ENCODE data around the gene MAMLD1.

MAMLD1 gene

GRCh38 chrX:150509703-150510102 is 146.6 kb downstream of the MAMLD1 start:
- H3K23ac ChIP-seq (ENCODE audit: low read length): no peak overlapping the region
- H2AK5ac ChIP-seq (ENCODE audit: low read length): no peak overlapping the region
- no CpG with 5 or more reads among the region's 5 CpGs for WGBS (ENCODE audit: extremely low coverage, insufficient coverage, low lambda C conversion rate)
- no peak overlapping the region for H3K4me3 ChIP-seq (ENCODE audit: low read length)
- H3K18ac ChIP-seq (ENCODE audit: low read length): no peak overlapping the region
- H3K27me3 ChIP-seq (ENCODE audit: insufficient read depth, low read length, poor library complexity): no peaks in the 10 kb centered on the region
- H3K27ac ChIP-seq (ENCODE audit: low read depth, low read length): no peak overlapping the region
- H4K8ac ChIP-seq (ENCODE audit: low read depth, low read length): no peak overlapping the region
- no peak for DNase-seq
- H2BK5ac ChIP-seq (ENCODE audit: low read length): no peak overlapping the region
- no peaks in the 10 kb centered on the region for H3K79me2 ChIP-seq (ENCODE audit: control insufficient read depth, insufficient read depth, low read length)
- H2BK120ac ChIP-seq (ENCODE audit: low read depth, low read length): no peak overlapping the region
- H3K4ac ChIP-seq (ENCODE audit: low read depth, low read length): no peak overlapping the region
- H3K9ac ChIP-seq (ENCODE audit: low read length): no peak overlapping the region
- no peak overlapping the region for H3K4me2 ChIP-seq (ENCODE audit: low read length)
- no peak overlapping the region for H2BK15ac ChIP-seq (replicated peaks; ENCODE audit: low read depth)
- no peaks in the 10 kb centered on the region for H3K79me1 ChIP-seq (ENCODE audit: low read length)
- no peak overlapping the region for H4K5ac ChIP-seq (ENCODE audit: low read length)
- H3K36me3 ChIP-seq (ENCODE audit: control insufficient read depth, insufficient read depth, low read length): no peaks in the 10 kb centered on the region
- peaks cover 7% of the 10 kb centered on the region for H3K4me1 ChIP-seq (ENCODE audit: control insufficient read depth, low read depth, low read length)
- no peak overlapping the region for H3K56ac ChIP-seq (ENCODE audit: low read length)

GRCh38 chrX:150512461-150512901 is 149.4 kb downstream of the MAMLD1 start:
- Histone ChIP-seq H3K79me2 (ENCODE audit: control insufficient read depth, insufficient read depth, low read length) (no peaks in the 10 kb centered on the region), H3K27ac (ENCODE audit: low read depth, low read length) (no peak overlapping the region), H2AK5ac (ENCODE audit: low read length) (no peak overlapping the region), H3K56ac (ENCODE audit: low read length) (no peak overlapping the region), H3K18ac (ENCODE audit: low read length) (no peak overlapping the region), H4K5ac (ENCODE audit: low read length) (no peak overlapping the region), H3K27me3 (ENCODE audit: insufficient read depth, low read length, poor library complexity) (no peaks in the 10 kb centered on the region), H2BK15ac (replicated peaks; ENCODE audit: low read depth) (no peak overlapping the region), H2BK120ac (ENCODE audit: low read depth, low read length) (no peak overlapping the region), H3K4me2 (ENCODE audit: low read length) (no peak overlapping the region), H3K79me1 (ENCODE audit: low read length) (no peaks in the 10 kb centered on the region), H3K4ac (ENCODE audit: low read depth, low read length) (no peak overlapping the region), H3K9ac (ENCODE audit: low read length) (no peak overlapping the region), H2BK5ac (ENCODE audit: low read length) (no peak overlapping the region), H4K8ac (ENCODE audit: low read depth, low read length) (no peak overlapping the region), H3K23ac (ENCODE audit: low read length) (no peak overlapping the region), H3K36me3 (ENCODE audit: control insufficient read depth, insufficient read depth, low read length) (no peaks in the 10 kb centered on the region), H3K4me3 (ENCODE audit: low read length) (no peak overlapping the region), H3K4me1 (ENCODE audit: control insufficient read depth, low read depth, low read length) (no peaks in the 10 kb centered on the region)
- no CpG with 5 or more reads among the region's 14 CpGs for WGBS (ENCODE audit: extremely low coverage, insufficient coverage, low lambda C conversion rate)
- no peak for DNase-seq

DNA sequence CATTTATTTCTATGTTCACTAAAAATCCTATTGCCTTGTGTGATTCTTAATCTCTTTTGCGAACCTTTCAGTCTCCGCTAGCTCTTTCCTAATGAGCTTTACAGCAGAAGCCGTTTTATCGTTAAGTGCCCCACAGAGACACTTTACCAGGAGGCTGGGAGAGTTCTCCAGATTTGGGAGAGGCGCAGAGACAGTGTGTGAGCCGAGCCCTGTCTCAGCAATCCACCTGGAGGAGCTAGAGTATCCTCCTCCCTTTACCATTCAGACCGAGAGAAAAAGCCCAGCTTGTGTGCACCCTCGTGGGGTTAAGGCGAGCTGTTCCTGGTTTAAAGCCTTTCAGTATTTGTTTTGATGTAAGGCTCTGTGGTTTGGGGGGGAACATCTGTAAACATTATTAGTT is 150.4 kb downstream of the MAMLD1 start:
- no peak overlapping the region for H3K23ac ChIP-seq (ENCODE audit: low read length)
- H3K9ac ChIP-seq (ENCODE audit: low read length): no peak overlapping the region
- H3K27ac ChIP-seq (ENCODE audit: low read depth, low read length): no peak overlapping the region
- H4K8ac ChIP-seq (ENCODE audit: low read depth, low read length): no peak overlapping the region
- H2BK5ac ChIP-seq (ENCODE audit: low read length): no peak overlapping the region
- DNase-seq: peak; percentile 23
- WGBS (ENCODE audit: extremely low coverage, insufficient coverage, low lambda C conversion rate): no CpG with 5 or more reads among the region's 9 CpGs
- H2AK5ac ChIP-seq (ENCODE audit: low read length): no peak overlapping the region
- H3K4me1 ChIP-seq (ENCODE audit: control insufficient read depth, low read depth, low read length): no peaks in the 10 kb centered on the region
- H2BK15ac ChIP-seq (replicated peaks; ENCODE audit: low read depth): no peak overlapping the region
- no peaks in the 10 kb centered on the region for H3K36me3 ChIP-seq (ENCODE audit: control insufficient read depth, insufficient read depth, low read length)
- H3K79me2 ChIP-seq (ENCODE audit: control insufficient read depth, insufficient read depth, low read length): no peaks in the 10 kb centered on the region
- H3K4me2 ChIP-seq (ENCODE audit: low read length): no peak overlapping the region
- no peak overlapping the region for H3K56ac ChIP-seq (ENCODE audit: low read length)
- no peak overlapping the region for H3K4me3 ChIP-seq (ENCODE audit: low read length)
- no peak overlapping the region for H2BK120ac ChIP-seq (ENCODE audit: low read depth, low read length)
- H3K4ac ChIP-seq (ENCODE audit: low read depth, low read length): no peak overlapping the region
- H3K79me1 ChIP-seq (ENCODE audit: low read length): no peaks in the 10 kb centered on the region
- H3K18ac ChIP-seq (ENCODE audit: low read length): no peak overlapping the region
- no peak overlapping the region for H4K5ac ChIP-seq (ENCODE audit: low read length)
- no peaks in the 10 kb centered on the region for H3K27me3 ChIP-seq (ENCODE audit: insufficient read depth, low read length, poor library complexity)

- H3K4me1 ChIP-seq (ENCODE audit: control insufficient read depth, low read depth, low read length): no peaks in the 10 kb centered on the region
- H3K79me2 ChIP-seq (ENCODE audit: control insufficient read depth, insufficient read depth, low read length): no peaks in the 10 kb centered on the region
- no peaks in the 10 kb centered on the region for H3K27me3 ChIP-seq (ENCODE audit: insufficient read depth, low read length, poor library complexity)
- no peaks in the 10 kb centered on the region for H3K36me3 ChIP-seq (ENCODE audit: control insufficient read depth, insufficient read depth, low read length)
- no peak overlapping the region for H3K27ac ChIP-seq (ENCODE audit: low read depth, low read length)
- H3K23ac ChIP-seq (ENCODE audit: low read length): no peak overlapping the region
- no peak overlapping the region for H2BK5ac ChIP-seq (ENCODE audit: low read length)
- no peak overlapping the region for H4K8ac ChIP-seq (ENCODE audit: low read depth, low read length)
- H2BK120ac ChIP-seq (ENCODE audit: low read depth, low read length): no peak overlapping the region
- H3K4me3 ChIP-seq (ENCODE audit: low read length): no peak overlapping the region
- H3K9ac ChIP-seq (ENCODE audit: low read length): no peak overlapping the region
- no peaks in the 10 kb centered on the region for H3K79me1 ChIP-seq (ENCODE audit: low read length)
- H3K4ac ChIP-seq (ENCODE audit: low read depth, low read length): no peak overlapping the region
- WGBS (ENCODE audit: extremely low coverage, insufficient coverage, low lambda C conversion rate): no CpG with 5 or more reads among the region's 4 CpGs
- no peak for DNase-seq
- no peak overlapping the region for H2BK15ac ChIP-seq (replicated peaks; ENCODE audit: low read depth)
- no peak overlapping the region for H3K56ac ChIP-seq (ENCODE audit: low read length)
- H3K18ac ChIP-seq (ENCODE audit: low read length): no peak overlapping the region
- no peak overlapping the region for H2AK5ac ChIP-seq (ENCODE audit: low read length)
- no peak overlapping the region for H4K5ac ChIP-seq (ENCODE audit: low read length)
- H3K4me2 ChIP-seq (ENCODE audit: low read length): no peak overlapping the region
Measured at GRCh38 chrX:150514462-150514861, 151.3 kb downstream of the MAMLD1 start.

DNA sequence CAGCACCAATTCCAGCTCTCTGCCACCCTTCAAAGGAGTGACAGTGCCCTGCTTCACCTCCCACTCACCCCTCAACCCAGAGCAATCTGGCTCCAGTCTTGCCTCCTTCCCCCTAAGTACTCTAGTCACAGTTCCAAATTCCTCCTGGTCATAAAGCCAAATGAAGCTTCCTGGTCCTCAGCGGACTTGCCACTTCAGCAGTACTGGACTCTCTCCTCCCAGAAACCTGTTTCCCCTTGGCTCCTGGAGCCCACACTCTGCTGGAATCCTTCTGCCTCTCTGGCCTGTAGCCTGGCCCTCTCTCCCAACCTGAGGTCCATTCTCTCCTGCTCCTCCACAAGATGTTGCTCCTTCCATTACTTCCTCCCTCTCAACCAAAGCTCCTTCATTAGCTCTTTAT is 152.7 kb downstream of the MAMLD1 start:
- H3K4me1 ChIP-seq (ENCODE audit: control insufficient read depth, low read depth, low read length): no peaks in the 10 kb centered on the region
- no peak overlapping the region for H2AK5ac ChIP-seq (ENCODE audit: low read length)
- DNase-seq: no peak
- H4K5ac ChIP-seq (ENCODE audit: low read length): no peak overlapping the region
- H3K4ac ChIP-seq (ENCODE audit: low read depth, low read length): no peak overlapping the region
- H3K9ac ChIP-seq (ENCODE audit: low read length): no peak overlapping the region
- H4K8ac ChIP-seq (ENCODE audit: low read depth, low read length): no peak overlapping the region
- H2BK15ac ChIP-seq (replicated peaks; ENCODE audit: low read depth): no peak overlapping the region
- no peaks in the 10 kb centered on the region for H3K79me2 ChIP-seq (ENCODE audit: control insufficient read depth, insufficient read depth, low read length)
- no peak overlapping the region for H3K27ac ChIP-seq (ENCODE audit: low read depth, low read length)
- no peak overlapping the region for H3K18ac ChIP-seq (ENCODE audit: low read length)
- H3K56ac ChIP-seq (ENCODE audit: low read length): no peak overlapping the region
- no peak overlapping the region for H2BK5ac ChIP-seq (ENCODE audit: low read length)
- no peak overlapping the region for H3K4me2 ChIP-seq (ENCODE audit: low read length)
- no peak overlapping the region for H3K23ac ChIP-seq (ENCODE audit: low read length)
- H3K27me3 ChIP-seq (ENCODE audit: insufficient read depth, low read length, poor library complexity): no peaks in the 10 kb centered on the region
- H3K4me3 ChIP-seq (ENCODE audit: low read length): no peak overlapping the region
- H3K79me1 ChIP-seq (ENCODE audit: low read length): no peaks in the 10 kb centered on the region
- H3K36me3 ChIP-seq (ENCODE audit: control insufficient read depth, insufficient read depth, low read length): no peaks in the 10 kb centered on the region
- no CpG with 5 or more reads among the region's 1 CpG for WGBS (ENCODE audit: extremely low coverage, insufficient coverage, low lambda C conversion rate)
- H2BK120ac ChIP-seq (ENCODE audit: low read depth, low read length): no peak overlapping the region

- H2AK5ac ChIP-seq (ENCODE audit: low read length): no peak overlapping the region
- H3K18ac ChIP-seq (ENCODE audit: low read length): no peak overlapping the region
- no peak overlapping the region for H3K23ac ChIP-seq (ENCODE audit: low read length)
- no peak overlapping the region for H3K27ac ChIP-seq (ENCODE audit: low read depth, low read length)
- no peak overlapping the region for H4K5ac ChIP-seq (ENCODE audit: low read length)
- no peaks in the 10 kb centered on the region for H3K4me1 ChIP-seq (ENCODE audit: control insufficient read depth, low read depth, low read length)
- no peak overlapping the region for H2BK120ac ChIP-seq (ENCODE audit: low read depth, low read length)
- H3K79me1 ChIP-seq (ENCODE audit: low read length): no peaks in the 10 kb centered on the region
- WGBS (ENCODE audit: extremely low coverage, insufficient coverage, low lambda C conversion rate): no CpG with 5 or more reads among the region's 4 CpGs
- no peak overlapping the region for H3K56ac ChIP-seq (ENCODE audit: low read length)
- no peak overlapping the region for H3K4me2 ChIP-seq (ENCODE audit: low read length)
- no peak overlapping the region for H3K4ac ChIP-seq (ENCODE audit: low read depth, low read length)
- H3K4me3 ChIP-seq (ENCODE audit: low read length): no peak overlapping the region
- H4K8ac ChIP-seq (ENCODE audit: low read depth, low read length): no peak overlapping the region
- DNase-seq: no peak
- no peak overlapping the region for H2BK15ac ChIP-seq (replicated peaks; ENCODE audit: low read depth)
- H3K9ac ChIP-seq (ENCODE audit: low read length): no peak overlapping the region
- H3K27me3 ChIP-seq (ENCODE audit: insufficient read depth, low read length, poor library complexity): no peaks in the 10 kb centered on the region
- no peak overlapping the region for H2BK5ac ChIP-seq (ENCODE audit: low read length)
- H3K36me3 ChIP-seq (ENCODE audit: control insufficient read depth, insufficient read depth, low read length): no peaks in the 10 kb centered on the region
- H3K79me2 ChIP-seq (ENCODE audit: control insufficient read depth, insufficient read depth, low read length): no peaks in the 10 kb centered on the region
Measured at GRCh38 chrX:150517303-150517910, 154.3 kb downstream of the MAMLD1 start.

All from mesendoderm (in vitro differentiated cells).